MG63 (cell line): Measurements from ENCODE around the gene NUAK1. TPM values are rescaled to one million over a fixed set of nuclear protein-coding genes. Genes with fewer than 3 reads are reported as not detected.

Experiments used
- DNase-seq: peaks from one replicate; pipeline ENCODE4 v3.0.0-alpha.2; 2020
- H3K27me3 ChIP-seq: fragments of 250-450 bp; sonication (Bioruptor Pico); 2 replicates; pipeline ENCODE4 v1.5.1; 2020; ENCODE audit warnings: mild to moderate bottlenecking, moderate library complexity
- H3K36me3 ChIP-seq: fragments of 250-450 bp; sonication (Bioruptor Pico); 2 replicates; pipeline ENCODE4 v1.5.1; 2020; ENCODE audit warnings: mild to moderate bottlenecking, moderate library complexity
- H3K4me3 ChIP-seq: fragments of 250-450 bp; sonication (Bioruptor Pico); 2 replicates; pipeline ENCODE4 v1.5.1; 2020; ENCODE audit warnings: mild to moderate bottlenecking, moderate library complexity
- H3K9me3 ChIP-seq: fragments of 250-450 bp; sonication (Bioruptor Pico); 2 replicates; pipeline ENCODE4 v1.5.1; 2020; ENCODE audit warnings: mild to moderate bottlenecking, moderate library complexity
- total RNA-seq: library from RNA; depleted of rRNA; stranded (reverse); fragments of >200 nt; shearing (Covaris generic); gene quantifications from 2 replicates; pipeline ENCODE4 v1.2.3, GENCODE V29; 2014; ENCODE audit warnings: low replicate concordance

NUAK1 gene
- total RNA-seq, 1 experiment from 2014 or later = 4.9 TPM

DNA sequence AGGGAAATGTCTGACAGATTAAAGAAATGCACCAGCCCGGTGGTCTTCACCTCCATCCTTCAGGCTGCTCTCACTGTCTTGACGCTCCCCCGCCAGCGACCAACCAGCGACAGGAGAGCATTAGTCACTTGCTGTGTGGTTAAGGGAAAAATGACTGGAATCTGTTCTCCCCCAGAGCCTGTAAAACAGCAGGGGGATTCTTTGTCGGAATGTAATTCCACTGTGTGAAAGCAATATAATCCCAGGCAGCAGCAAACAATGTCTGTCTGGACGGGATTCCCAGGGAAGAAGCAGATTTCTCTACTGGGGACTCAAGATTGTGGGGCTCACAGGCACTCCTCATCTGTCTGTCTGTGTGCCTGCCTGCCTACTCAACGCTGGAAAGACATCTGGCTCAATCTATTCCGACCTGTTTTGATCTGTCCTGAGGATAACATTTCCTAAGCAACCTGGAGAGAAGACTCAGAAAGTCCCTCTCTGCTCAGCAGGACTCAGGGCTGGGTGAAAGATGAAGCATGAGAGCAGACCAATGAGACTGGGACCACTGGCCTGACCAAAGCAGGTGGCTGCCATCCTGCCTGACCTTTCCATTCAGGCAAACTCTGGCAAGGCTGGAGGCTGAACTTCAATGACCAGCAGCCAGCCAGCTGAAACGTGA is 54.6 kb downstream of the NUAK1 start:
- peak; percentile 56 for DNase-seq
- H3K4me3 ChIP-seq = no peak overlapping the region
- H3K36me3 ChIP-seq = 0 out of 2 replicates have a peak, but pooled peaks cover 2% of the 10 kb centered on the region
- H3K27me3 ChIP-seq = no peaks in the 10 kb centered on the region
- H3K9me3 ChIP-seq = no peaks in the 10 kb centered on the region

DNA sequence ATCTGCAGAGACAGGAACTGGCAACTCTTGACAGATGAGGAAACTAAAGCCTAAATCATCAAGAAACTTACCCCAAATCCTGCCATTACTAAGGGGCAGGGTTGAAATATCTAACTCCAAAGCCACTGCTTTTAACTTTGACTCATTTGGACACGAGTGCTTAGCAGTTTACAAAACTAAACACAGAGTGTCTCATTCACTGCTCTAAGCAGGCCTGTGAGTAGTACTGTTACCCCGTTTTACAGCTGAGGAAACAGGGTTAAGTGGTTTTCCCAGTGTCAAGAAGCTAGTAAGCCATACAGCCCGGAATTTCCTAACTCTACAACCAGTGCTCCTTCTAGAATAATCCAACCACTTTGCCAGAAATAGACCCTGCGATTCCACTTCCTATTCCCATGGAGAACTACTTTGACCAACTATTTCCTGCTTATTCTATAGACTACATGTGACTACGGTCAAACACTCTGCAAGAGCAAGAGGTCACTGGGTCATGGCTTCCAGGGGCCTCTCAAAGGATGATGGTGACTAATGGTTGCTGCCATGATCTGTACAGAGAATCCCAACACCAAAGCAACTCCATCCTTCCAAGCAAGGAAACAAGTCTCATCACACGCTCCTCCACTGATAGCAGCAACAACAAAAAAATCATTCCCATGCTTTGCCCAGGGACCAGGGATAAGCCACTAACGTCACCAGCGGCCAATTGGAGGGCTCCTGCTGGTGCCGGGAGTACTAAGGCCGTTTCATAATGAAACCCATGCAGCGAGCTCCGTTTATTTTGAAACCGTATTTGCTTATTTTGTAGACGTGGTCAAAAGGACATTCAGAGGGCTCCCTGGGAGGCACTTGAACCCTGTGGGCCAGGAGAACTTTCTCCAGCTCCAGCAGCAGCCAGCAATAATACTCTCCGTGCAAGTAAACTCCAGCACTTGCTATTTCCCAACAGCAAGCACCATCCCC is 56.3 kb downstream of the NUAK1 start:
- Histone ChIP-seq H3K36me3 (peaks cover 2% of the 10 kb centered on the region; the same call in 1 of the 2 replicates), H3K27me3 (no peaks in the 10 kb centered on the region), H3K9me3 (no peaks in the 10 kb centered on the region), H3K4me3 (no peak overlapping the region)
- DNase-seq = no peak

DNA sequence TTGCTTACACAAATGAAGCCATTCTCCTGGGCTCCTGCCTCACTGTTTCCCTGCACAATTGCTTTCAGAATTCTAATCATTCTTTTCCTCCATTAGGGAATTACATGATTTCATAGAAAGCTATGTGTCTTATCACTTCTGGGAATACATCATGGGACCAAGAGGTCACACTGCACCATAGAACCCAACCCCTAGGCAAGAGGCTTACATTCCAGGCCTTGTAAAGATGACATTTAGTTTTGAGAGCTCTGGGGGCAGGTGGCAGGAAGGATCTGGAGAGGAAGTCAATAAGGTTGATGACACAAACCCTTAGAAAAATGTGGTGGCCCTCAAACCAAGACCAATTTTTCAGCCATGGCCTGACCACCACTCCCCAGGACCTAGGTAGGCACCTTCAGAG is 57.1 kb downstream of the NUAK1 start:
- H3K9me3 ChIP-seq = no peaks in the 10 kb centered on the region
- DNase-seq = no peak
- H3K36me3 ChIP-seq = peaks cover 2% of the 10 kb centered on the region; the same call in 1 of the 2 replicates
- H3K4me3 ChIP-seq = no peak overlapping the region
- H3K27me3 ChIP-seq = no peaks in the 10 kb centered on the region

DNA sequence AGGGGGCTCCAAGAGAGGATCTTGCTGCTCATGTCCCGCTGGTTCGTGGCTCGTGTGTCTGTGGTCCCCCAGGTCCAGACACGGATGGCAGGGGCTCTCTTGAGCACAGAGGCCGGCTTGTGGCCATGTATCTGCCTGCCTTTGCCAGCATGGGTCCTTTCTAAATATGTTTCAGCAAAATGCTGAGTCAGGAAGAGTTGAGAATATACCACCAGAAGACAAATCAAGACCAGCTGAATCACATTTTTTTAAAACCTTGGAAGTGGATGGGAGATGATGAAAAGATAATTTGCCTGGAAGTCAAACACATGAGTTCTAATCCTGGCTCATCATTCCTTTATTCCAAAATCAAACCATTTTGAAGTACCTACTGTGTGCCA is 58.0 kb downstream of the NUAK1 start:
- no peak overlapping the region for H3K4me3 ChIP-seq
- H3K9me3 ChIP-seq = no peaks in the 10 kb centered on the region
- no peak for DNase-seq
- H3K27me3 ChIP-seq = no peaks in the 10 kb centered on the region
- peaks cover 2% of the 10 kb centered on the region; the same call in 1 of the 2 replicates for H3K36me3 ChIP-seq

DNA sequence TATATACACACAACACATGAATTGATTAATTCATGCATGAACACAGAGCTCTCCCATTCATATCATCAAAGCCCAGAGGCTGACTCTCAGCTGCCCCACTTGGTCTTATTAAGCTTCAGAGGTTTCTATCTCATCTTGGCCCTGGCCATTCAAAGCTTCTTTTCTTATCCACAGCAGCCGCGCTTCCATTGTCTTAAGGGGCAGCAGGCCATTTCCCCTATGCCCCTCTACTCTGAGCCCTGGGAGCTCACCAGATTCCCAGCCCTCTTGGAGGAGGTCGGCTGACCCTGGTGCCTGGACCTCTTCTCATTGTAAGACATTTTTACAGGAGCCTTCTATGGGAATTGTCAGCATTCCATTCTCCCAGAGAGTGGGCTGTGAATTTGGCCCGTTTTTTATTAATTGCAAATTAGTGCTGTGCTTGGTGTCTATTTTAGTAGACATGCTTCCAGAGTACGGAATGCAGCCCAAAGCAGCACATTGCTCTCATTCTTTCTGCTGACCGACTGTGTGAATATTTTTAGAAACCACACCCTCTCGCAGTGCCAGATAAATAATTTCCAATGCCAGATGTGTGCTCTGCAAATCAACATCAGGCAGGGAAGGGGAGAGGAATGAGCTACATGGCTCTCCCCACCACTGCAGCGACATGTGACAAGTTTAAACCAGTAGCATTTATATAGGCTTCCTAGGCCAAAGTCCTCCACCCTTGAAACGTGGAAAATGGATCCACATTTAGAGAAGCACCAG is 58.5 kb downstream of the NUAK1 start:
- H3K9me3 ChIP-seq = no peaks in the 10 kb centered on the region
- H3K4me3 ChIP-seq = no peak overlapping the region
- peak; percentile 43 for DNase-seq
- peaks cover 2% of the 10 kb centered on the region; the same call in 1 of the 2 replicates for H3K36me3 ChIP-seq
- H3K27me3 ChIP-seq = no peaks in the 10 kb centered on the region

DNA sequence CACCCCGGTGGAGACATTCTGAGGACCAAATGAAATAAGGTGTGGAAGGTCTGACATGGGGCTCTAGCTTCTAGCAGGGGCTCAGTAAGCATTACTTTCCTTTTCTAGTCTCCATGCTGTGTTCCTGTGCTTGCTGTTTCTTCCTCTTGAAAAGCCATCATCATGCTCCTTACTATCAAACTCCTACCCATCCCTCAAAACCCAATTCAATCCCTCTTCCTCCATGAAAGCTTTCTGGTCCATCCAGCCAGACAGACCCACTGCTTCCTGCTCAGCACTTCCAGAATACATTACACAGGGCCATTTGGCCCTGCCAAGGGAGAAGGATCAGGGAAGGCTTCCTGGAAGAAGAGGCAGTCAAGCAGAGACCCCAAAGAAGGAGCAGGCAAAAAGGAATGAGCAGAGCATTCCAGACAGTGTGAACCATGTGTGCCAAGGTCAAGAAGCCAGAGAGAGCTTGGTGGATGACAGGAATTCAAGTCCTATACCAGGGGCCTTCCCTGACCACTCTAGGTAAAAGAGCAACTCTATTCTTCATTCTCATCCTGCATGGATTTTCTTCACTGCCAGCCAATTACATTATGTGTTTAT is 59.5 kb downstream of the NUAK1 start:
- H3K4me3 ChIP-seq = no peak overlapping the region
- H3K9me3 ChIP-seq = no peaks in the 10 kb centered on the region
- no peaks in the 10 kb centered on the region for H3K27me3 ChIP-seq
- peaks cover 2% of the 10 kb centered on the region; the same call in 1 of the 2 replicates for H3K36me3 ChIP-seq
- no peak for DNase-seq

DNA sequence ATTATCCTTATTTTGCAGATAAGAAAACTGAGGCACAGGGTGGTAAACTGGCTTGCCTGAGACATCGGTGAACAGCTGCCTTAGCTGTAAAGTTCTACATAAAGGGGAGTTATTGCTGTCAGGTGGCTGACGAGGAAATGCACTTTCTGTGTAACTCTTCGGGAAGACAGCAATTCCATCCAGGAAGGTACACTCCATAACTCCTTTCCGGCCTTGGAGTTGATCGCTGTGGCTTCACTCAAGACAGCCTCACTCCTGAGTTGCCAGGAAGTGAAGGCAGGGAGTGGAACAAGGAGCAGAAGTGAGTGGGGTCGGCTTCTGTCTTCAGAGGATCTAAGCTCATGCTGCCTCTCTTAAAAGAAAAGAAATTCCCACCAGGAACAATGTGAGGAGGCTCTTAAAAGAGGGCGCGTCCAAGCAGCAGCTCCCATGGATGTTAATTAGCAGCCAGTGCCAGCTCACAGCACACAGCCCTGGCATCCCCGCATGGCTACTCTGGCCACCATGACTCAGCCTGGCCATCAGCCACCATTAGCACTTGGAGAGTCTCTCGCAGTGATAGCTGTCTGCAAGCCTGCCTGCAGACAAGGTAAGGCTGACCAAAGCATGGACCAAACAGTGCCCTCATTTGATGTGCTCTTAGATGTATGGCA is 60.3 kb downstream of the NUAK1 start:
- peaks cover 2% of the 10 kb centered on the region; the same call in 1 of the 2 replicates for H3K36me3 ChIP-seq
- no peak overlapping the region for H3K4me3 ChIP-seq
- H3K9me3 ChIP-seq = no peaks in the 10 kb centered on the region
- DNase-seq = peak; percentile 94
- H3K27me3 ChIP-seq = no peaks in the 10 kb centered on the region

DNA sequence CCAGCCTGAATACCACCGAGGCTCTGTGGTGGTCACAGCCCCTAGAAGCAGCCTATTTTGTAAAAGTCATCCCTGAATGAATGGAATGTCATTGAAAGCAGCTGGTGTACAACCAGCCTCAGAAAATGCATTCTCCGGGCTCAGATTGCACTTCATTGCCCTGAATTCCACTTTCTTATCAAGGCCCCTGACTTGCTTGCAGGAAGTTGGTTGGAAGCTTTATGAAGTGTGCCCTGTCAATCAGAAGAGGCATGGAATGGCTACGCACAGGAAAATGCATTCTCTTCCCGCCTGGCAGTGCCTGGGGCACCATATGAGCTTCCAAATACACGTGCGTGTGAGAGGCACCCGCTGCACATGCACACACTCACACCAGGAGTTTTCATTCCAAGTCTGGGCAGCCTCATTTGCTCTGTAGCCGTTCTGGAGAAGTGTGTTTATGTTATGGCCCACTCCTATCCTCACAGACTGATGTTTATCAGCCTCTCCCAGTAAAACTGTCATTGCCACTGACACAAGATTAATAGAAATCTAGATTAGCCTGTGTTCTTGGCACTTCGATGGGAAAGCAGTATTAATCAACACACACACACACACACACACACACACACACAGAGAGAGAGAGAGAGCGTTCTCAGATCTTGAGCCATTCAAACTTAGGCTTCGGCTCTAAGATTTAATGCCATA is 63.9 kb downstream of the NUAK1 start:
- Histone ChIP-seq H3K9me3 (no peaks in the 10 kb centered on the region), H3K4me3 (no peak overlapping the region), H3K36me3 (no peaks in the 10 kb centered on the region; the same call in 1 of the 2 replicates), H3K27me3 (no peaks in the 10 kb centered on the region)
- no peak for DNase-seq

DNA sequence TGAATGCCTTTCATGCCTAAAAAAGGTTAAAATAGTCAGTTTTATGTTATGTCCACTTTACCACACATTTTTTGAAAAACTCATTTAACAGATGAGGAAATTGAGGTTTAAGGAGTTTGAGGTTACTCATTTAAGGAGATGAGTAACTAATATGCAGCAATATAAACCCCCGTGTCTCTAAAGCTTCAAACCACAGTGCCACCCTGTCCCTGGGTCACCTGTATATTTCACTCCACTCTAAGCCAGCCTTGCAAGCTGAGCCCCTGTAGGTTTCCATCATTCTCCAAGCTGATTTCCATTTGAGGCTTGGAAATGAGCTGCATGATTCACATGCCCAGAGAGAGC is 64.4 kb downstream of the NUAK1 start:
- Histone ChIP-seq H3K9me3 (no peaks in the 10 kb centered on the region), H3K4me3 (no peak overlapping the region), H3K27me3 (no peaks in the 10 kb centered on the region), H3K36me3 (no peaks in the 10 kb centered on the region; the same call in 1 of the 2 replicates)
- no peak for DNase-seq

DNA sequence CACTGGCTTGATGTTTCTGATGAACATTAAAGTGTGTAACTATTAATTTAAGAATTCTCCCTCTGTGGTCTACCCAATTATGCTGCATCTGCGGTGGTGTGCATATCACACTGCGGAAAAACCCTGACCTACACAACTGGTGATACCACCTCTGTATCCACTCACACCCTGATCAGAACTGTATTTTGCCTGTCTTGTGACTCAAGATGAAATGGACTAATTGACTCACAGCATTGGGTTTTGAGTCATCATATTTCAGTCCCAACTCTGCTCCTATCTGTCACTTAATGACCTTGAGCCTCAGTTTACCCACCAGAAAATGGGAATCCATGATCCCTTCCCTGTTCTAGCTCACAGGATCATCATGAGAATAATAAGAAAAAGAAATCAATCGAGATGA is 65.6 kb downstream of the NUAK1 start:
- DNase-seq = no peak
- Histone ChIP-seq H3K4me3 (no peak overlapping the region), H3K27me3 (no peaks in the 10 kb centered on the region), H3K9me3 (no peaks in the 10 kb centered on the region), H3K36me3 (no peaks in the 10 kb centered on the region; the same call in 1 of the 2 replicates)

DNA sequence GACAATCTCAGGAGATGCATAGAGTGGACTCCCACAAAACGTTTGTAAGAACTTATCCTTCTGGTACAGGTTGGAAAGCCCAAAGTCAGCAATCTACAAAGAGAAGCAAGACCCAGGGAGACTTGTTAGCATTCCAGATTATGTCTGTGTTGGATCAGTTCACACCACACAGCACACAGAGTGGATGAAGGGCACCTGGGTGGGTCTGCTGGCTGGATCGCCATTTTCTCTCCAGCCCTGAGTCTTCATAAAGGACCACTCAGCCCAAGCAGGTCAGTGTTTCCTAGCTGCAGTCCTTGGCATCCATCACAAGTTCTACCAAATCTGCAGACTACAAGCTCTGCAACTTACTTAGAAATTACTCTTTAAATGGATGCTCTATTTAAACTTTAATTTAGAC is 66.0 kb downstream of the NUAK1 start:
- Histone ChIP-seq H3K36me3 (no peaks in the 10 kb centered on the region), H3K4me3 (no peak overlapping the region), H3K9me3 (no peaks in the 10 kb centered on the region), H3K27me3 (no peaks in the 10 kb centered on the region)
- no peak for DNase-seq

DNA sequence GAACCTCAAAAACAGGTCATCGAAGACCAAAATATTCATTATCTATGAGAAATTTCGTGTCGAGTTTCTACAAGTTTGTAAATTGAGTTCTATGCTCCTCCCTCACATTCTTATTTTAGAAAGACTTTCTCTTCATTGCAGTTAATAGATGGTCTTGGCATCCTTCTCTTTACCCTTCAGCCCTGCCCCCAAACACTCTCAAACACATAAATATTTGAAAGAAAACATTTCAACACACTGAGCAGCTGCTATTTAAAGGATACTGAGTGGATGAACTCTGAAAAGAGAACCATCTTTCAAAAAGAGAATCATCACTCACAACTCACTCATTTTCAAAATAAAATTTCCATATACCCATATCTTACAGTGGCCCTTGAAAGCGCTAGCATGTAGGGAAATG is 67.1 kb downstream of the NUAK1 start:
- Histone ChIP-seq H3K27me3 (no peaks in the 10 kb centered on the region), H3K9me3 (no peaks in the 10 kb centered on the region), H3K4me3 (no peak overlapping the region), H3K36me3 (no peaks in the 10 kb centered on the region)
- no peak for DNase-seq

DNA sequence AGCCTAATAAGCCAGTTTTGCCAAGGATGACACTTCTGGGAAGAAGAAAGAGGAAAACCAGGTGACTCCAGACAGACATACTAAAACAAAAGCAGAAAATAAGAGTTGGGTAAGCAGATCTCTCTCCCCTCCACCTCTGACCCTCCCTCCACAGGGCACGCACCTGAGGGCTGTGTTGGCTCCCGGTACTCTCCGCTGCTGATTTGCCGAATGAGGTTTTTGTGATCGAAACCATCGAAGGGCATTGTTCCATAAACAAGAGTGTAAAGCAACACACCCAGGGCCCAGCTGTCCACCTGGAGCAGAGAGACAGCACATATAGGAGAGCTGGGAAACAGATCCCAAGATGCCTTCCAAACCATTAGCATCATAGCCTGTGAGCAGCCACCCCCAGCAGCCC is 68.1 kb downstream of the NUAK1 start:
- no peak for DNase-seq
- H3K4me3 ChIP-seq = no peak overlapping the region
- H3K9me3 ChIP-seq = no peaks in the 10 kb centered on the region
- H3K27me3 ChIP-seq = no peaks in the 10 kb centered on the region
- no peaks in the 10 kb centered on the region for H3K36me3 ChIP-seq

DNA sequence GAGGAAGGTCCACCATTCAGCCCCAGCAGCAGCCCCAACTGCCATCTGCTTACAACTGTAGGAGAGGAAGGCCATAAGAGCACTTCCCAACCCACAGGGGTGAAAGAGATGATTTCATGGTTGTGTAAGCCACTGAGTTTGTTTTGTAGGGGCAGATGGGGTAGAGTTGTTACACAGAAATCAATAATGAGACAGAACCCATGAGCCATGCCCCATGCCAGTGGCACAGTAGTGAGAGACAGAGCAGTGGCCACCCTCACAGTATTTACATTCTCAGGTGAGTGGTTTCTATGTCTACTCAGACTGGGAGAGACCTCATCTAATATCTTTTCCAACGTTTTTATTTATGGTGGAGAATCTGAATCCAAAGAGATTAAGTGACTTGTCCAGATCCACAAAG is 68.6 kb downstream of the NUAK1 start:
- Histone ChIP-seq H3K9me3 (no peaks in the 10 kb centered on the region), H3K4me3 (no peak overlapping the region), H3K27me3 (no peaks in the 10 kb centered on the region), H3K36me3 (no peaks in the 10 kb centered on the region)
- no peak for DNase-seq

DNA sequence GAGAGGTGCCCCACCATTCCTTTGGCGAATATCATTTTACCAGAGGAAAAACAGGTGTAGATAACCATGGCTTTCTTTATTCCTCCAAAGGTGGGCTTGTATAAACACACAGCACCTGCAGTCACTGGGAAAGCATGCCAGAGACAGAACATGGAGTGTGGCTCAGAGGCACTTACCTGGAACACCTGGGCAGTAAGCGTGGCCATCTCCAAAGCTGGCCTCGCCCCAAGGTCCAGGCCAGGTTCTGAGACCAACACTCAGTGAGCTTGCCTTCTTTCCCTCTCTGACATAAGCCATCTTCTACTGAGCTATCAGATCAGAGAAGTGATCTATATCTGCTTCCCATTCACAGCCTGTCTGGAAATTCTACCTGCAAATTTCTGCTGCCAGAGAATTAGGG is 70.5 kb downstream of the NUAK1 start:
- H3K4me3 ChIP-seq = no peak overlapping the region
- no peaks in the 10 kb centered on the region for H3K27me3 ChIP-seq
- no peaks in the 10 kb centered on the region for H3K9me3 ChIP-seq
- no peak for DNase-seq
- no peaks in the 10 kb centered on the region for H3K36me3 ChIP-seq
